Caco-2 (cell line): ENCODE results near the gene CECR2. TPM values are rescaled to one million over a fixed set of nuclear protein-coding genes. Genes with fewer than 3 reads are reported as not detected.

Experiments used
- BruUV-seq: library from RNA; stranded (reverse); fragments of 400-500 nt; replicated peaks from 2 replicates; lab custom pipeline; 2021; lab: Mats Ljungman, UMichigan
- CTCF ChIA-PET: fragments of 300-600 bp; sonication (Branson Sonifier 250); formaldehyde crosslinking; loops from one replicate; lab custom pipeline; 2022; ENCODE audit warnings: antibody characterized with exemption; lab: Charles Lee
- POLR2A ChIA-PET: fragments of 300-600 bp; sonication (Branson Sonifier 250); formaldehyde crosslinking; loops from one replicate; lab custom pipeline; 2022; ENCODE audit warnings: antibody characterized with exemption; lab: Charles Lee
- DNase-seq, 2 experiments: peaks; one replicate each; pipeline versions ENCODE4 v3.0.0 to v3.0.0-alpha.2; 2020 to 2022
- H3K27me3 ChIP-seq: replicated peaks from 2 replicates; pipeline ENCODE4 v1.6.0; 2011; ENCODE audit warnings: low read length; ENCODE audit not compliant: control insufficient read depth, insufficient read depth
- H3K36me3 ChIP-seq: 2 replicates; pipeline ENCODE4 v1.5.1; 2011; ENCODE audit warnings: low read length; ENCODE audit not compliant: control insufficient read depth, insufficient read depth
- H3K4me1 ChIP-seq: fragments of 250-450 bp; sonication (Bioruptor Pico); 2 replicates; pipeline ENCODE4 v1.5.1; 2020; ENCODE audit warnings: mild to moderate bottlenecking
- H3K4me3 ChIP-seq: 2 replicates; pipeline ENCODE4 v1.5.1; 2011; ENCODE audit warnings: low read depth, mild to moderate bottlenecking, control low read depth, low read length
- H3K9me3 ChIP-seq: fragments of 250-450 bp; sonication (Bioruptor Pico); 2 replicates; pipeline ENCODE4 v1.5.1; 2020; ENCODE audit warnings: mild to moderate bottlenecking, moderate library complexity
- H3K27ac Mint-ChIP-seq: one replicate; pipeline ENCODE4 v1.8.0; 2022; ENCODE audit warnings: mixed read lengths; ENCODE audit not compliant: unreplicated experiment
- H3K27me3 Mint-ChIP-seq: one replicate; pipeline ENCODE4 v1.8.0; 2022; ENCODE audit warnings: mixed read lengths; ENCODE audit not compliant: insufficient read depth, unreplicated experiment
- H3K36me3 Mint-ChIP-seq: one replicate; pipeline ENCODE4 v1.8.0; 2022; ENCODE audit warnings: mild to moderate bottlenecking, mixed read lengths; ENCODE audit not compliant: insufficient read depth, unreplicated experiment
- H3K4me1 Mint-ChIP-seq: one replicate; pipeline ENCODE4 v1.8.0; 2022; ENCODE audit warnings: low read depth, mixed read lengths; ENCODE audit not compliant: unreplicated experiment
- H3K4me3 Mint-ChIP-seq: one replicate; pipeline ENCODE4 v1.8.0; 2022; ENCODE audit warnings: mild to moderate bottlenecking, moderate library complexity, mixed read lengths; ENCODE audit not compliant: unreplicated experiment
- H3K9me3 Mint-ChIP-seq: one replicate; pipeline ENCODE4 v1.8.0; 2022; ENCODE audit warnings: mixed read lengths; ENCODE audit not compliant: unreplicated experiment
- intact Hi-C: fragments of 100-400 bp; cut with micrococcal nuclease; formaldehyde crosslinking; loops from one replicate; pipeline ENCODE4 v1.10.0; 2022; ENCODE audit not compliant: unreplicated experiment
- total RNA-seq: library from RNA; stranded (reverse); gene quantifications from 2 replicates; pipeline ENCODE4 v1.2.3, GENCODE V29; 2022
- TF ChIP-seq, protein P1 (sequence below), 2 experiments: fragments of 200-600 bp in 1 of 2; IDR thresholded peaks; 1 replicate in 1 of 2; 2 replicates in 1 of 2; pipeline versions ENCODE4 v1.5.1 to v1.8.0; 2011 to 2022; ENCODE audit warnings: antibody characterized with exemption in 1 of 2, control low read depth in 1 of 2, inconsistent platforms in 1 of 2, low read depth in 1 of 2, low read length in 1 of 2, mild to moderate bottlenecking in 1 of 2, moderate library complexity in 1 of 2; ENCODE audit not compliant: insufficient read depth in 1 of 2, severe bottlenecking in 1 of 2, unreplicated experiment in 1 of 2

Gene CECR2
- total RNA-seq, 1 experiment from 2014 or later = 1.1 TPM

DNA sequence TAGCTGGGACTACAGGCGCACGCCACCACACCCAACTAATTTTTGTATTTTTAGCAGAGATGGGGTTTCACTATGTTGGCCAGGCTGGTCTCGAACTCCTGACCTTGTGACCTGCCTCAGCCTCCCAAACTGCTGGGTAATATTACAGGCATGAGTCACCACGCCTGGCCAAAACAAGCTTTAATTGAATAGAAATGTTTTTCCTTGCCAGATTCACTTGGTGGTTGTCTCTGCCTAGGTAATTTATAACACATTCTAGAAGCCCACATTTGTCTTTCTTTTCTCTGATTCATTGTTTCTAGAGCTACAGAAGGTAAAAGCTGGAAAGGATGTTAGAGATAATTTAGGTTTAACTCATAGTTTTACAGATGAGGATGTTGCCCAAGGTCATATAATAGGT lies 41.3 kb downstream of the CECR2 start:
- Mint-ChIP-seq H3K4me3 (no peak overlapping the region), H3K36me3 (no peaks in the 10 kb centered on the region), H3K9me3 (no peaks in the 10 kb centered on the region), H3K27me3 (no peaks in the 10 kb centered on the region), H3K27ac (no peak overlapping the region), H3K4me1 (no peaks in the 10 kb centered on the region)
- DNase-seq = no peak
- Histone ChIP-seq H3K4me1 (no peaks in the 10 kb centered on the region), H3K4me3 (no peak overlapping the region), H3K27me3 (no peaks in the 10 kb centered on the region), H3K36me3 (no peaks in the 10 kb centered on the region), H3K9me3 (no peaks in the 10 kb centered on the region)
- TF ChIP-seq, protein P1, sequence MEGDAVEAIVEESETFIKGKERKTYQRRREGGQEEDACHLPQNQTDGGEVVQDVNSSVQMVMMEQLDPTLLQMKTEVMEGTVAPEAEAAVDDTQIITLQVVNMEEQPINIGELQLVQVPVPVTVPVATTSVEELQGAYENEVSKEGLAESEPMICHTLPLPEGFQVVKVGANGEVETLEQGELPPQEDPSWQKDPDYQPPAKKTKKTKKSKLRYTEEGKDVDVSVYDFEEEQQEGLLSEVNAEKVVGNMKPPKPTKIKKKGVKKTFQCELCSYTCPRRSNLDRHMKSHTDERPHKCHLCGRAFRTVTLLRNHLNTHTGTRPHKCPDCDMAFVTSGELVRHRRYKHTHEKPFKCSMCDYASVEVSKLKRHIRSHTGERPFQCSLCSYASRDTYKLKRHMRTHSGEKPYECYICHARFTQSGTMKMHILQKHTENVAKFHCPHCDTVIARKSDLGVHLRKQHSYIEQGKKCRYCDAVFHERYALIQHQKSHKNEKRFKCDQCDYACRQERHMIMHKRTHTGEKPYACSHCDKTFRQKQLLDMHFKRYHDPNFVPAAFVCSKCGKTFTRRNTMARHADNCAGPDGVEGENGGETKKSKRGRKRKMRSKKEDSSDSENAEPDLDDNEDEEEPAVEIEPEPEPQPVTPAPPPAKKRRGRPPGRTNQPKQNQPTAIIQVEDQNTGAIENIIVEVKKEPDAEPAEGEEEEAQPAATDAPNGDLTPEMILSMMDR (IDR thresholded peaks at IDR 0.05; ENCODE audit: insufficient read depth in 1 of 2, low read depth in 1 of 2, low read length in 1 of 2, severe bottlenecking in 1 of 2, unreplicated experiment in 1 of 2) = no peak
- intact Hi-C loops = no loop called here
- POLR2A ChIA-PET = no interaction called here
- CTCF ChIA-PET = no interaction called here
- no TSS peak for BruUV-seq

DNA sequence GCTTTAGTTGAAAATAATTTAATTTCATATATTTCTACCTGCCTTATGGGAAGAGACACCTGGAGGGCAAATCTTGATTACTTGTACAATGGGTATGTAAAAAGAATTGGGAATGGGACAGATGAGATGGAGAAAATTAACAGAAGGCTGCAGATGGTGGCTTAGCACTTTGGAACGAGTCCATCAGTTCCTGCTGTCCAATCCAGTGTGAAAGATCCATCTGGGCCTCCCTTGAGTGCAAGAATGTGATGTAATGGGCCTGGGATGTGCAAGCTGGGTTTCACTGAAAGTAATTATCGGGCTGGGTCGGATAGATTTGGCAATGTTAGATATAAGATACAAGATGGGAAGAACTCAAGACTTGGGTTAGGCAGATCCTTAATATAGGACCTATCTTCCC lies 42.0 kb downstream of the CECR2 start:
- DNase-seq = no peak
- H3K36me3 Mint-ChIP-seq = no peaks in the 10 kb centered on the region
- TF ChIP-seq, protein P1 (IDR thresholded peaks at IDR 0.05; ENCODE audit: insufficient read depth in 1 of 2, low read depth in 1 of 2, low read length in 1 of 2, severe bottlenecking in 1 of 2, unreplicated experiment in 1 of 2) = no peak
- H3K4me1 Mint-ChIP-seq = no peaks in the 10 kb centered on the region
- no TSS peak for BruUV-seq
- H3K9me3 Mint-ChIP-seq = no peaks in the 10 kb centered on the region
- CTCF ChIA-PET = no interaction called here
- Histone ChIP-seq H3K9me3 (no peaks in the 10 kb centered on the region), H3K4me3 (no peak overlapping the region), H3K4me1 (no peaks in the 10 kb centered on the region), H3K36me3 (no peaks in the 10 kb centered on the region), H3K27me3 (no peaks in the 10 kb centered on the region)
- H3K27me3 Mint-ChIP-seq = no peaks in the 10 kb centered on the region
- no peak overlapping the region for H3K4me3 Mint-ChIP-seq
- intact Hi-C loops = no loop called here
- POLR2A ChIA-PET = no interaction called here
- H3K27ac Mint-ChIP-seq = no peak overlapping the region

DNA sequence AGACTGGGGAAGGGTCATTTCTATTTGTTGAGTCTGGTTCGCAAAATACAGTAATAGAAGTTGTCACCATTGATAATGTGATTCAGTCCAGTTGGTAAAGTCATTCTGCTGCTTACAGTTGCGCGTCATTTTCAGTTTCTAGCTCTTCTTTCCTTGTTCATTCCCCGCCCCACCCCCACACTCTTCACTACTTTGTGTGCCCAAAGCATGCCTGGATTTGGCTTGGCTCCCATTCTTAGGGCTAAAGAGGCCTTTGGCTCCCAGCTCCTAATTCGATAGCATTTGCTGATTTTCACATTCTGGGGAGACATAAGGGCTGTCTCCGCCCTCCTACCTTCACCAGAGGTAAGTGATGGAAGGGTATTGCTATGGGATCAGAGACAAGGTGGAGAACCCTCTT lies 43.0 kb downstream of the CECR2 start:
- Mint-ChIP-seq H3K27me3 (no peaks in the 10 kb centered on the region), H3K9me3 (no peaks in the 10 kb centered on the region), H3K36me3 (no peaks in the 10 kb centered on the region), H3K27ac (no peak overlapping the region), H3K4me1 (no peaks in the 10 kb centered on the region), H3K4me3 (no peak overlapping the region)
- POLR2A ChIA-PET = no interaction called here
- H3K4me3 ChIP-seq = no peak overlapping the region
- TF ChIP-seq, protein P1 (IDR thresholded peaks at IDR 0.05; ENCODE audit: insufficient read depth in 1 of 2, low read depth in 1 of 2, low read length in 1 of 2, severe bottlenecking in 1 of 2, unreplicated experiment in 1 of 2) = no peak
- intact Hi-C loops = no loop called here
- H3K9me3 ChIP-seq = no peaks in the 10 kb centered on the region
- DNase-seq = no peak
- H3K4me1 ChIP-seq = no peaks in the 10 kb centered on the region
- H3K27me3 ChIP-seq = no peaks in the 10 kb centered on the region
- CTCF ChIA-PET = no interaction called here
- H3K36me3 ChIP-seq = no peaks in the 10 kb centered on the region
- no TSS peak for BruUV-seq
